SK-N-MC (cell line): ENCODE results near the gene ERF.
A peak's percentile ranks its signal among the peaks of the same experiment; 100 is the strongest.

Experiments
- DNase-seq: peaks from one replicate; pipeline ENCODE4 v3.0.0-alpha.2; 2011; ENCODE audit warnings: low read depth, low spot score
- H3K27ac ChIP-seq: fragments of 200-600 bp; sonication (generic); 2 replicates; pipeline ENCODE4 v1.5.1; 2016; ENCODE audit warnings: mixed run types
- H3K36me3 ChIP-seq: fragments of 200-600 bp; sonication (generic); 2 replicates; pipeline ENCODE4 v1.6.1; 2017; ENCODE audit warnings: antibody characterized with exemption, low read length, mixed read lengths; ENCODE audit not compliant: insufficient read depth
- H3K4me3 ChIP-seq: fragments of 200-600 bp; sonication (generic); 2 replicates; pipeline ENCODE4 v1.5.1; 2016
- H3K9ac ChIP-seq: fragments of 200-600 bp; sonication (generic); 2 replicates; pipeline ENCODE4 v1.8.0; 2017; ENCODE audit warnings: mixed run types, mixed read lengths; ENCODE audit not compliant: insufficient read length
- H3K9me3 ChIP-seq: fragments of 200-600 bp; sonication (generic); 2 replicates; pipeline ENCODE4 v1.6.1; 2017; ENCODE audit warnings: low read depth, mild to moderate bottlenecking, antibody characterized with exemption, low read length, moderate library complexity, mixed read lengths
- EZH2 ChIP-seq: fragments of 200-600 bp; sonication (generic); IDR thresholded peaks from one replicate; pipeline ENCODE4 v1.6.1; 2017; ENCODE audit warnings: antibody characterized with exemption
- FOXP2 ChIP-seq: optimal IDR thresholded peaks from 2 replicates; pipeline ENCODE3; 2011; ENCODE audit warnings: mild to moderate bottlenecking, moderate library complexity; ENCODE audit not compliant: insufficient read depth; ENCODE audit errors: extremely low read length, control extremely low read depth
- POLR2AphosphoS5 ChIP-seq: IDR thresholded peaks from 2 replicates; pipeline ENCODE4 v1.6.1; 2012; ENCODE audit warnings: mild to moderate bottlenecking, low read depth, low read length, borderline replicate concordance

ERF gene

GRCh38 chr19:42284591-42285341 is 29.8 kb upstream of the ERF start:
- H3K4me3 ChIP-seq: peak overlapping the region; percentile 78
- peaks cover 32% of the 10 kb centered on the region for H3K36me3 ChIP-seq
- peak overlapping the region; percentile 72 for H3K9ac ChIP-seq
- no peak for TF ChIP-seq FOXP2
- no peak for DNase-seq
- H3K9me3 ChIP-seq: no peaks in the 10 kb centered on the region
- peak overlapping the region; percentile 59; the same call in 1 of the 2 replicates for H3K27ac ChIP-seq

GRCh38 chr19:42284066-42284501 is 29.2 kb upstream of the ERF start:
- peak overlapping the region; percentile 81; the same call in 1 of the 2 replicates for H3K27ac ChIP-seq
- H3K9me3 ChIP-seq: no peaks in the 10 kb centered on the region
- DNase-seq: no peak
- peak overlapping the region; percentile 55; the same call in 1 of the 2 replicates for H3K4me3 ChIP-seq
- TF ChIP-seq FOXP2: no peak
- no peak for TF ChIP-seq POLR2AphosphoS5
- no peak for TF ChIP-seq EZH2
- H3K36me3 ChIP-seq: peaks cover 25% of the 10 kb centered on the region
- H3K9ac ChIP-seq: peak overlapping the region; percentile 68

- peak; percentile 58 for DNase-seq
- Histone ChIP-seq H3K36me3 (peaks cover 19% of the 10 kb centered on the region), H3K4me3 (peak overlapping the region; percentile 77), H3K9ac (peak overlapping the region; percentile 68), H3K9me3 (no peaks in the 10 kb centered on the region), H3K27ac (peak overlapping the region; percentile 95)
- TF ChIP-seq EZH2 (no peak), POLR2AphosphoS5 (peak; percentile 75; the same call in 1 of the 2 replicates), FOXP2 (no peak)
Observed at GRCh38 chr19:42283188-42284065, 28.5 kb upstream of the ERF start.

GRCh38 chr19:42282819-42283187 is 27.9 kb upstream of the ERF start:
- H3K9me3 ChIP-seq: no peaks in the 10 kb centered on the region
- TF ChIP-seq FOXP2: no peak
- TF ChIP-seq EZH2: no peak
- TF ChIP-seq POLR2AphosphoS5: no peak
- peak overlapping the region; percentile 77 for H3K4me3 ChIP-seq
- no peak overlapping the region for H3K9ac ChIP-seq
- no peak for DNase-seq
- H3K27ac ChIP-seq: peak overlapping the region; percentile 95
- peaks cover 12% of the 10 kb centered on the region for H3K36me3 ChIP-seq

GRCh38 chr19:42281827-42282762 is 27.2 kb upstream of the ERF start:
- H3K4me3 ChIP-seq: peak overlapping the region; percentile 94
- H3K36me3 ChIP-seq: peaks cover 5% of the 10 kb centered on the region; the same call in 1 of the 2 replicates
- no peak for DNase-seq
- peak overlapping the region; percentile 14 for H3K9ac ChIP-seq
- peak overlapping the region; percentile 95 for H3K27ac ChIP-seq
- H3K9me3 ChIP-seq: no peaks in the 10 kb centered on the region
- TF ChIP-seq FOXP2: no peak
- no peak for TF ChIP-seq EZH2
- no peak for TF ChIP-seq POLR2AphosphoS5

GRCh38 chr19:42281146-42281826 is 26.4 kb upstream of the ERF start:
- Histone ChIP-seq H3K4me3 (peak overlapping the region; percentile 94), H3K27ac (peak overlapping the region; percentile 95), H3K36me3 (no peaks in the 10 kb centered on the region), H3K9me3 (no peaks in the 10 kb centered on the region), H3K9ac (peak overlapping the region; percentile 14)
- TF ChIP-seq POLR2AphosphoS5: 0 out of 2 replicates have a peak, but pooled peaks have one; percentile 29
- peak; percentile 6 for TF ChIP-seq FOXP2
- TF ChIP-seq EZH2: no peak
- no peak for DNase-seq

- Histone ChIP-seq H3K9me3 (no peaks in the 10 kb centered on the region), H3K36me3 (no peaks in the 10 kb centered on the region), H3K27ac (peak overlapping the region; percentile 96), H3K4me3 (peak overlapping the region; percentile 94), H3K9ac (no peak overlapping the region)
- no peak for TF ChIP-seq POLR2AphosphoS5
- no peak for TF ChIP-seq FOXP2
- TF ChIP-seq EZH2: no peak
- no peak for DNase-seq
Observed at GRCh38 chr19:42280815-42281145, 25.9 kb upstream of the ERF start.
